ENCODE data around the gene RNF214. TPM values are rescaled to one million over a fixed set of nuclear protein-coding genes. Genes with fewer than 3 reads are reported as not detected.
"Not testable (repeated sequence)": the region's sequence is repeated elsewhere in the genome, so short reads cannot be mapped to it uniquely, and the experiment has no call there.

The RNF214 gene
- polyA plus RNA-seq, 1 donor from 2014 or later = 7.6 TPM

GRCh38 chr11:117319214-117319840 lies 86.9 kb downstream of the RNF214 start:
- no peaks in the 10 kb centered on the region for H3K27me3 ChIP-seq (ENCODE audit: insufficient read depth, low read depth, low read length)
- no peak overlapping the region for H3K9ac ChIP-seq (ENCODE audit: low read length)
- no peaks in the 10 kb centered on the region for H3K9me2 ChIP-seq (ENCODE audit: insufficient read depth, low read length)
- H3K79me2 ChIP-seq (replicated peaks; ENCODE audit: insufficient read depth, low read length) = no peaks in the 10 kb centered on the region
- H3K27ac ChIP-seq (ENCODE audit: low read length) = no peak overlapping the region
- H2AFZ ChIP-seq (ENCODE audit: low read depth, low read length) = no peak overlapping the region
- H3K36me3 ChIP-seq (ENCODE audit: insufficient read depth, low read length) = no peaks in the 10 kb centered on the region
- H4K20me1 ChIP-seq (ENCODE audit: insufficient read depth) = no peaks in the 10 kb centered on the region
- no peak overlapping the region for H3K4me2 ChIP-seq (ENCODE audit: low read length)
- H3F3A ChIP-seq (ENCODE audit: insufficient read depth, low read length, poor library complexity, severe bottlenecking) = no peaks in the 10 kb centered on the region
- no peaks in the 10 kb centered on the region for H3K9me3 ChIP-seq (ENCODE audit: low read length)
- no peak overlapping the region for H3K4me3 ChIP-seq (ENCODE audit: low read length)
- TF ChIP-seq POLR2AphosphoS5 (IDR thresholded peaks at IDR 0.05) (no peak), CTCF (IDR thresholded peaks at IDR 0.05; ENCODE audit: poor library complexity, severe bottlenecking) (no peak), EP300 (conservative IDR thresholded peaks at IDR 0.05; ENCODE audit: poor library complexity, severe bottlenecking) (no peak), REST (IDR thresholded peaks at IDR 0.05; ENCODE audit: borderline replicate concordance) (no peak), SMC3 (conservative IDR thresholded peaks at IDR 0.05; ENCODE audit: poor library complexity) (no peak), RAD21 (conservative IDR thresholded peaks at IDR 0.05) (no peak), MXI1 (conservative IDR thresholded peaks at IDR 0.05; ENCODE audit: poor library complexity, severe bottlenecking) (no peak), EZH2 (IDR thresholded peaks at IDR 0.05; ENCODE audit: borderline replicate concordance, insufficient read depth, low read length, poor library complexity, severe bottlenecking) (no peak), TAF1 (IDR thresholded peaks at IDR 0.05; ENCODE audit: low read depth) (no peak)

- not testable (repeated sequence) for H2AFZ ChIP-seq (ENCODE audit: low read depth, low read length); H4K20me1 ChIP-seq (ENCODE audit: insufficient read depth); H3F3A ChIP-seq (ENCODE audit: insufficient read depth, low read length, poor library complexity, severe bottlenecking); H3K4me2 ChIP-seq (ENCODE audit: low read length); H3K9me3 ChIP-seq (ENCODE audit: low read length); H3K79me2 ChIP-seq (replicated peaks; ENCODE audit: insufficient read depth, low read length); H3K27me3 ChIP-seq (ENCODE audit: insufficient read depth, low read depth, low read length); H3K27ac ChIP-seq (ENCODE audit: low read length); H3K9me2 ChIP-seq (ENCODE audit: insufficient read depth, low read length); H3K36me3 ChIP-seq (ENCODE audit: insufficient read depth, low read length); H3K9ac ChIP-seq (ENCODE audit: low read length)
- peak overlapping the region; percentile 77 for H3K4me3 ChIP-seq (ENCODE audit: low read length)
These were observed 94.7 kb downstream of the RNF214 start for GRCh38 chr11:117327255-117327566.
